GM21825 (cell line): Measurements from ENCODE around the gene PPP2R5C.
"Not testable (repeated sequence)": the region's sequence is repeated elsewhere in the genome, so short reads cannot be mapped to it uniquely, and the experiment has no call there.

Source experiments
- ATAC-seq: cut with Tn5 transposase; IDR thresholded peaks from one replicate; pipeline ENCODE4 v1.9.1; 2021; ENCODE audit warnings: mild to moderate bottlenecking, moderate library complexity; ENCODE audit not compliant: unreplicated experiment

The PPP2R5C gene

DNA sequence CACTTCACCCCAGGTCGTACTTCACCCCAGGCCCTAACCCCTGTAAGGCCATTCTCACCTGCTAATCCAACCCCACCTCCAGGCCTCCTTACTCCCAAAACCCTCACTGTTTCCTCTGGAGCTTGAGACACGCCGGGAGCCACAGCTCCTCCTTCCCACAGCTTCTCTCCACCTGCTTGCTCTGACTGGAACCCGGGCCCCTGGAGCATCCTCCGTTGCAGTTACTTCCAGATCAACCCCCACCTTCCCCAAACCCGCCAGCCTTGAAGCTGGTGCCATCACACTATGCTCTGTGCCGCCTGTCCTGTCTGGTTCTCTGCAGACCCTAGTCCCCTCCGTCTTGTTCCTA is 34.6 kb upstream of the PPP2R5C start:
- no peak for ATAC-seq

DNA sequence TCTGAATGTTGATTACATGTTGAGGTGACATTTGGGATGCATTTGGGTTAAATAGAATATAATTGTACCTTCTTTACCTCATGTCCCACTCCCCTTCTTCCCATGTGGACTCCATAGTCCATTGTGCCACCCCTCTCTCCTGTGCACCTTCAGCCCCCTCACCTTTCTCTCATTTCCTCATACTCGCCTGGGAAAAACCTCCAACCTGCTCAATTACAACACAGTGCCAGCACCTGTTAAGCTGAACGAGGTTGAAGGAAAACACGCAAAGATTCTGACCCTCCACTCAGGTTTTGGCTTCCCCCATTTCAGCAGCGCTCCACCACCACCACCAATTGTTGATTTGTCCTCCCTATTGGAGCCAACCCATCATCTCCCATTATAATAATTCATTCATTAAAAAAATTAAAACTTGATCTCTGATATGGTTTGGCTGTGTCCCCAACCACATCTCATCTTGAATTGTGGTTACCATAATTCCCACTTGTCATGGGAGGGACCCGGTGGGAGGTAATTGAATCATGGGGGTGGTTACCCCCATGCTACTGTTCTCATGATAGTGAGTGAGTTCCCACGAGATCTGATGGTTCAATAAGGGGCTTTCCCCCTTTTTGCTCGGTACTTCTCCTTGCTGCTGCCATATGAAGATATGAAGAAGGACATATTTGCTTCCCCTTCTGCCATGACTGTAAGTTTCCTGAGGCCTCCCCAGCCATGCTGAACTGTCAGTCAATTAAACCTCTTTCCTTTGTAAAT is 33.7 kb upstream of the PPP2R5C start:
- no peak for ATAC-seq

DNA sequence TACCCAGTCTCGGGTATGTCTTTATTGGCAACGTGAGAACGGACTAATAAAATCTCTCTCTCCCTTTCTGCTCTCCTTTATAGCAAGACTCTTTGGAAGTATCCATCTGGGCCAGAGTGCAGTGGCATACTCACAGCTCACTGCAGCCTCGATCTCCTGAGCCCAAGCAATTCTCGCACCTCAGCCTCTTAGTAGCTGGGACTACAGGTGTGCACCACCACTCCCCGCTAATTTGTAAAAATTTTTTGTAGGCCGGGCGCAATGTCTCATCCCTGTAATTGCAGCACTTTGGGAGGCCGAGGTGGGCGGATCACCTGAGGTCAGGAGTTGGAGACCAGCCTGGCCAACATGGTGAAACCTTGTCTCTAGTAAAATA is 33.2 kb upstream of the PPP2R5C start:
- ATAC-seq: no peak

DNA sequence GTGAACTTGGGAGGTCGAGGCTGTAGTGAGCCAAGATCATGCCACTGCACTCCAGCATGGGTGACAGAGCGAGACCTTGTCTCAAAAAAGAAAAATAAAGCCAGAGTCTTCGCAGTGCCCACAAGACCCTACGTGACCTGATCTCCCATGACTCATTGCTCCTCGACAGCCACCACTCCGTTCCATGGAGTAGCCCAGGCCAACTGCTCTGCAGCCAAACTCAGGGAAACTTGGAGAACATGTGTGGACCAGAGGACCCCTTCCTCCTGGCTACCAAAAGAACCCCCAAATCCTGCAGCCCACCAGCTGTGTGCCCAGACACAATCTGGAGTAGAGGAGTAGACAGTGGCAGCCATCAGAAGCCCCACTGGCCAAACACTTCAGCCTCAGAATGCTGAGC is 32.1 kb upstream of the PPP2R5C start:
- ATAC-seq: no peak

DNA sequence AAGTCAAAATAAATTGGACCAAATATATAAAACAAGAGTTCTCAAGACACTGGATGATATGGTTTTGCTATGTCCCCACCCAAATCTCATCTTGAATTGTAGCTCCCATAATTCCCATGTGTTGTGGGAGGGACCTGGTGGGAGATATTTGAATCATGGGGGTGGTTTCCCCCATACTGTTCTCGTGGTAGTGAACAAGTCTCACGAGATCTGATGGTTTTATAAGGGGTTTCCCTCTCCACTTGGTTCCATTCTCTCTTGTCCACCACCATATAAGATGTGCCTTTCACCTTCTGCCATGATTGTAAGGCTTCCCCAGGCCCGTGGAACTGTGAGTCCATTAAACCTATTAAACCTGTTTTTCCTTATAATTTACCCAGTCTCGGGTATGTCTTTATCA is 31.4 kb upstream of the PPP2R5C start:
- ATAC-seq: not testable (repeated sequence)

DNA sequence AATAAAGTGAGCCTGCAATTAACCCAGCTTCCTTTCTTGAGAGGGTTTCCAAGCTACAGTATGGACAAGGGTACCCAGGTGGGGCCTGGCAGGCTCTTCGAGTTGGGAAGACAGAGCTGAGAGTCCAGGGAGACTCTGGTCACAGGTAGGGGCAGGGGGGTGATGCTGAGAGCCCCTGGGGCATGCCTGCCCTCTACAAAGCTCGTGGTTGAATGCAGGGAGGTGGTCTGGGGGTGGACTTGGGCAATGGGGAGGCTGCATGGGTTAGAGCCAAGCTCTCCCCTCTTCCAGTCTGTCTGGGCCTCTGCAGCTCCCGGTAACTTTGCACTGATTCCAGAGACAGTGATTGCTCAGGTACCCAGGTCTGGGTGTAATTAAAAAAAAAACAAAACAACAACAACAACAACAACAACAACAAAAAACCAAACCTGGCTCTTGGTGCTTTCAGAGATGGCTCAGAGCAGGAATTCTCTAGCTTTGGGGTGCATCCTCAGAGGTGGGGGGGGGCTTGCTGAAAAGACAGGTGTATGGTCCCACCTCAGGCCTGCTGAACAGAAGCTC is 30.8 kb upstream of the PPP2R5C start:
- no peak for ATAC-seq

DNA sequence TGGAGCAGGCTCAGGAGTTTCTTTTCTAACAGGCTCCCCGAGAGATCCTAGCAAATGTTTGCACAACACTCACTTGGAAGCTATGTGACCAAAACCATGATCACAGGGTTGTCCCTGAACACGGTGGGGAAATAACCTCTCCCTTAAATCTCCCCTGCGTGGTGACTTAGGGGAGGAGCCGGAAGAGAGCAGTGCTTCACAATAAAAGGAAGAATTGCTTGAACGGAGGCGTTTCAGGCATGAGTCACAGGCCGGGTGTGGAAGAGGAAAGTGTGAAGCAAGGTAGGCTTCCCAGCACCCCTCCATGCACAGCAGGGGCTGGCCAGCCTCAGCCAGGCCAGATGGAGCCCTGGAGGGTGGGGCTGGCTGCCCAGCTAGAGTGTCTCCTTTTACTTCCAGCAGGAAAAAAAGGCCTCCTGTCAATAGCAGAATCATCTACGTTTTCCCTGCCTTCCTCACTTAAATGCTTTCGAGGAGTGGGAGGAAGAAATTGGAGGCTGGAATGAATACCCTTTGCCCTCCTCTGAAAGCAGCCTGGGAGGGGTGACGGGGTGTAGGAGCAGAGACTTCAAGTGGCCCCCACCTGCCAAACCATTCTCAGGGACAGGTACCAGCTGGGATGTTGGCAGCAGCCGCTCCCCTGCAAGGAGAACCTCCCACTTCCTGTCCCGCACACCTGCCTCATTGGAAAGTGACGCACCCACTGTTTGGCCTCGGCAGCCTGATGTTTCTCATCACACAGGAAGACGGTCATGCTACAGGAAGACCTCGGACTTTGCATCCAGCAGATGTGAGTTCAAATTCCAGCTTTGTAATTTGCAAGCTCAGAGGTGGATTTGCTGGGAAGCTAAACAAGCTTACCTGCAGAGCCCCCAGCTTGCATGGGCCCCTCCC is 30.1 kb upstream of the PPP2R5C start:
- ATAC-seq: peak; percentile 80

DNA sequence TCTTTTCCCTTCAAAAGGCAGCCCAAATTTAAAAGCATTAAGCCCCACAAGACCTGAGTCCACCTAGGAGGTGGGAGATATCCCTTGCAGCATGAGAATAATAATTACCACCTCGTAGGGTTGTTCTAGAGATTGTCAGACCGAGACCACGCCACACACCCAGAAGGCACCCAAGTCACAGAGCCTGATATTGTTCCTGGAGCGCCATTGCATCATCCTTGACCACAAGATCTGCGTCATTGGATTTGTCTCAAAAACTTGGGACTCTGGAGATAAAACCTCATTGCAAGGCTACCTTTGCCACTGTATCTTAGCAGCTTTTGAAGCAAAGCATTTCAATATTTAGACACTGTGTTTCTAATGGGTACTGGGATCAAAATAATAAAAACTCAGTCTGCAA is 29.4 kb upstream of the PPP2R5C start:
- ATAC-seq: no peak

DNA sequence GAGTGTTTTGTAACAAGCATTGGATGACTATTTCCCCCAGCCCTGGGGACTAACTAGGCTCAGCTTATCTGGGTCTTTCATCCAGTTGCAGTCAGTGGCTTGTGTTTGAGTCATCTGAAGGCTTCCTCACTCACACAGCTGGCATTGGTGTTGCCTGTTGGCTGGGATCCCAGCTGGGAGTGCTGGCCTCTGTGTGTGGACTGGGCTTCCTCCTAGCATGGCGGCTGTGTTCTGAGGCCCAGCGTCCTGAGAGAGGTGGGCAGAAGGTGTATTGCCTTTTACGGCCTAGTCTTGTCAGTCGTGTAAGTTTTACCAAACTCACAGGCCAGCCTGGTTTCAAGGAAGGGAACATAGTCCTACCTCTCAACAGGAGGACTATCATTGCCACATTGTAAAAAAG is 28.3 kb upstream of the PPP2R5C start:
- ATAC-seq: no peak

DNA sequence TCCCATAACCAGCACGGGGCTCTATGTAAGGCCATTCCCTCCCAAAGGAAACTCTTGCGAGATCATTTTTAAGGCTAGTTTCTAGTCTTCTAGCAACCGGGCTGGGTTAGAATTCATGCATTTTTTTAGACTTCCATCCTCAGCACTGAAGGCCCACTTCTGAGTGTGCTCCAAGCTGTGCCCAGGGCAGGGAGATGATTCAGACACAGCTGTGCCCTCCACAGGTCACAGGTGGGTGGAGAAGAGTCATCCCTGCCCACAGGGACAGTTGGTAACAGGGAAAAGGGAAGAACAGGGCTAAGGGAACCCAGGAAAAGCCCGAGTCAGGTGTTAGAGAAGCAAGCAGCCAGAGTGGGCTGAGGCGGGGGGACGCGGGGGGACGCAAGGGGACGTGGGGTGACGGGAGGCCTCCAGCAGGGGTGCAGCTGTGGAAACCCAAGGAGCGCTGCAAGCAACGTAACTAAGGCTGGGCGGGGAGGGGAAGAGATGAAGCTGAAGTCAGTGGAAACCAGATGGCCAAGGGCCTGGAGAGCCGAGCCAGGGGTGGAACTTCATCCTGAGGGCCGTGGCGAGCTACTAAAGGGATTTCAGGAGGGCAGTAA is 27.2 kb upstream of the PPP2R5C start:
- no peak for ATAC-seq

DNA sequence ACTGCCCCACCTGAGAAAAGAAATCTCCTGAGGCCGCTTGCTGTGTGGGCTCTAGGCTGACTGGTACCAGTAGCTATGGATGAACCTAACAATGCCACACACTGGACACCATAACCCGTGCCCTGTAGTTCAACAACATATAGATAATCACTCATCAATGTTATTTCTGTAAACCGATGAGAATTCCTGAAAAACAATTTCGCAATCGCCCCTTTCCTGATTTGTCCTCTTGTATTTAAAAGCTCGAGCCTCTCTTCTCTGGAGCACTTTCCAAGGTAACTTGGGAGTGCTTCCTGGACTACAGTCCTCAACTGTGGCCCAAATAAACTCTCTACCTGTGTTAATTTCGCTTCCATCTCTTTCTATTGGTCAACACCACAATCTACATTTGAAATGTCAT is 26.1 kb upstream of the PPP2R5C start:
- no peak for ATAC-seq

DNA sequence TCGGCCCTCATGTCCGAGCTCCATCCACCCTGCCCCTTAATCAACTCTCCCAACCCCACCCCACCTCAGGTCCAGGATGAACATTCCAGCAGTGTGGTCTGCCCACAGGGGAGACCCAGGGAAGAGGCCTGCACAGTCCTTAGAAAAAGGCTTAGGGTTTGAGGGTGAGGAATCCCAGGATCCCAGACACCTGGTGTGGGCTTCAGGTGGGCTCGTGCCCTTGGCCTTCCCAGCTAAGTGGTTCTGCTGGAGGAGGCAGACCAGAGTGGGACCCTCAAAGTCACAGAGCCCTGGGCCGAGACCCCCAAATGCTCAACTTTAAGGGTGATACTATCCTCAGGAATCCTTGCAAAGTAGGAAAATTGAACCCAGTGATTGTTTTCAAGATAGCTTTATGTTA is 25.4 kb upstream of the PPP2R5C start:
- no peak for ATAC-seq

DNA sequence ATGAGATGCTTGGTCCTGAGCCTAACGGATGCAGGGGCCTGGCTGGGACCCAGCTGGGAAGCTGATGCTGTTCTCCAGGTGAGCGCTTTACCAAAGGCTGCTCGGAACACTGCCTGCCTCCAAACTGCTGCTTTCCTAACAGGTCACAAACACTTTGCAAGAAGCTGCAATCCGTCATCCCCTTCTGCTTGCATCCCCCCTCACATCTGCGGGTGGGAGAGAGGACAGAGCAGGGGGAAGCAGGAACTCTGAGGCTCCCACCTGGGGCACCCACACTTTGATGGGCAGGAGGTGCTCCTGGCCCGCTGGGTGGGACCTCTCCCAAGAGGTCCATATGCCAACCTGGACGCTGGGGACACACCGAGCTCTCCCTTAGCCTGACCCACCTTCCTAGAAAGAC is 24.9 kb upstream of the PPP2R5C start:
- ATAC-seq: no peak

DNA sequence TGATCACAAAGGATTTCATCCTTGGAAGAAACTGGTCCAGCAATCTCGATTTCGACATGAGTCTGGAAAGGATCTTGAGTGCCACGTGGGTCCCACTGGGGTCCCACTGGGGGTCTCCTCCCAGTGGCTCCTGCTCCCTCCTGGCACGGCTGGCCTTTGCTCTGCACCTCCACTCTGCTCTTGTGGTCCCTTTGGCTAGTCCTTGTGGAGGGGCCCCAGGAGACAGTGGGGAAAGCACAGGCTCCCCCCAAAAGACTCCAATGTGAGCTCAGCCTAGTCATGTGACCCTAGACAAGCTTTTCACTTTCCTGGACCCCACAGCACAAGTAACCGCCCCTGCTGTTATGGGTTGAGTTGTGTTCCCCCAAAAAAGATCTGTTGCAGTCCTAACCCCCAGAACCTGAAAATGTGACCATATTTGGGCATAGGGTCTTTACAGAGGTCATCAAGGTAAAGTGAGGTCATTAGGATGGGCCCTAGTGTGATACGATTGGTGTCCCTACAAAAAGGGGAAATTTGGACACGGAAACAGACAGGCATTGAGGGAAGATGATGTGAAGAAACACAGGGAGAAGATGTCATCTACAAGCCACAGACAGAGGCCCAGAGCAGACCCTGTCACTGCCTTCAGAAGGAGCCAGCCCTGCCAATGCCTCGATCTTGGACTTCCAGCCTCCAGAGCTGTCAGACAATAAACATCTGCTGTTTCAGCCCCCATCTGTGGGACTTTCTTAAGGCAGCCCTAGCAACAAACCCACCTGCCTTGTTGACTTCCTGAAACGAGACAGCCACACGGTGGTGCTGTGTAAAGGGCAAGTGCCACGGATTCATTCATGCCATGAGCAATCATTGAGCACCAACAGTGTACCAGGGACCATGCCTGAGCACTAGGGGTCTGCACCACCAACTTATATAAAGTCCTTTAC is 23.8 kb upstream of the PPP2R5C start:
- no peak for ATAC-seq

DNA sequence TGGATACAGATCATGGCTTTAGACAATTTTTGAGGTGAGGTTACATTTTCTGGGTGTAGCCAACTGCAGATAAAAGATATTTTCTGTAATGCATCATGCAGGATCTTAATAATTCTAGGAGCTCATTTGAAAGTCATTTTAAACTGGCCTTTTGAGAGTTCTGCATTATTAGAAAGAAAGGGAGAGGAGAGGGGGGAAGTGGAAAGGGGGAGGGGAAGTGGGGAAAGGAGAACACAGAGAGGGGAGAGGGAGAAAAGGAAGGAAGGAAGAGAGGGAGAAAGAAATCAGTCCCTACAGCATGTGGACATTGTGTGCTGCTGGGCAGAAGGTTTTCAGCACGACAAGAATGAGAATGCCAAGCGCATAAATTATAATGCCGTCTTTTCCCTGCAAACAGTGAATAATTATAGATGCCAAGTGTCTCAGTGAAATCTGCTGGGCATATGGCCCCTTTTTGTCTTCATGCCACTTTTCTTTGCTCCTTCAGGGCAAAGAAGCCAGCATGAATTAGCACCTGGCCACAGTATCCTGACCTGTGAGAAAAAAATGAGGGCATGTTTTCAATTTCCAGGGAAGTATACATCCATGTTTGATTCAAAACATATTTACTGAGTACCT is 22.7 kb upstream of the PPP2R5C start:
- ATAC-seq: no peak

DNA sequence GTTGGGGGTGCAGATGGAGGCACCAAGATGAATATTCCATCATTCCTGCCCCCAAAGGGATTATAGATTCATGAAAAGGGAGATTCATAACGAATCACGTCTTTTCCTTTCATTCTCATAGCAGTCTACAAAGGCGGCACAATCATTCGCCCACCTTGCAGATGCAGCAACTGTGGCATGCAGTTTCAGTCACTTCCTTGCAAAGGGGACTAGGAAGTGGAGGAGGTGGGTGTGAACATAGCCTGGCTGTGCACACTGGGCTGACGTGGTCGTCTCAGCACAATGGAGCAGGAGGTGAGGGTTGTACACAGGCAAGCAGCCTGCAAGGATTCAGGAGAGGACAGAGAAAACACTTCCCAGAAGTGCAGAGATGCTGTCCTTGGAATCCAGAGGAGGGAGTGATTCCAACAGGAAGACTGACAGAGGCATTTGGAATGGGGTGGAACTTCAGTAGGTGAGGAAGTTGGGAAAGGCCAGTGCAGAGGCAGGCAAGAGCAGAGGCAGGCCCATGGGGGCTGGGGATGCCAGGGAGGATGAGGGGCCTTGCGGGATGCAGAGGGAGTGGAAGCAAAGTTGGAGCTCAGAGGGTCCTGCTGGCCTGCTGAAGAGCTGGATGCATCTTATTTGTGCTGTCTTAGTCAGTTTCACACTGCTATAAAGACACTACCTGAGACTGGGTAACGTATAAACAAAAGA is 21.9 kb upstream of the PPP2R5C start:
- no peak for ATAC-seq

DNA sequence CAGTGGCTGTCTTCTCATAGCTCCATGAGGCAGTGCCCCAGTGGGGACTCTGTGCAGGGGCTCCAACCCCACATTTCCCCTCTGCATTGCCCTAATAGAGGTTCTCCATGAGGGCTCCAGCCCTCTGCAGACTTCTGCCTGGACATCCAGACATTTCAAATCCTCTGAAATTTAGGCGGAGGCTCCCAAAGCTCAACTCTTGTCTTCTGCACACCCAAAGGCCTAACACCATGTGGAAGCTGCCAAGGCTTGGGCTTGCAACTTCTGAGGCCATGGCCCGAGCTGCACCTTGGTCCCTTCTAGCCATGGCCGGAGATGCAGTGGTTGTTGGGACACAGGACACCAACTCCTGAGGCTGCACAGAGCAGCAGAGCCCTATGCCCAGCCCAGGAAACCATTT is 20.5 kb upstream of the PPP2R5C start:
- ATAC-seq: no peak

DNA sequence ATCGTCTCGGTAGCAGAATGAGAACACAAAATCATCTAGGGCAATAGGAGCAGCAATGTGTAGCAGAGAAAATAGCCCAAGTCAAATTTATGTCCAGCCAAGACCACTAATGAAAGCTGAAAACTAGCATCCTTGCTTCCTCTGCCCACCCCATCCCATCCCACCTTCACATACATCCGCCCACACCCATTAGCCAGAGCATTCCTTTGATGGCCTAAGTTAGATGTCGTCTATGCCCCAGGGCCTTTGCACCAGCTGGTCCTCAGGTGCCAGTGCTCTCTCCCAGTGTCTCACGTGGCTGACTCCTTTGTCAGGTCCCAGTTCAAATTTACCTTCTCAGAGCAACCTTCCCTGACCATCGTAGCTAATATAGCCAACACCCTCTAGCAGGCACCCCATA is 17.8 kb upstream of the PPP2R5C start:
- no peak for ATAC-seq

DNA sequence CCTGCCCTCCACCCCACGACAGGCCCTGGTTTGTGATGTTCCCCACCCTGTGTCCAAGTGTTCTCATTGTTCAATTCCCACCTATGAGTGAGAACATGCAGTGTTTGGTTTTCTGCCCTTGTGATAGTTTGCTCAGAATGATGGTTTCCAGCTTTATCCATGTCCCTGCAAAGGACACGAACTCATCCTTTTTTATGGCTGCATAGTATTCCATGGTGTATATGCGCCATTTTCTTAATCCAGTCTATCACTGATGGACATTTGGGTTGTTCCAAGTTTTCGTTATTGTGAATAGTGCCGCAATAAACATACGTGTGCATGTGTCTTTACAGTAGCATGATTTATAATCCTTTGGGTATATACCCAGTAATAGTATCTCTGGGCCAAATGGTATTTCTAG is 17.1 kb upstream of the PPP2R5C start:
- not testable (repeated sequence) for ATAC-seq

DNA sequence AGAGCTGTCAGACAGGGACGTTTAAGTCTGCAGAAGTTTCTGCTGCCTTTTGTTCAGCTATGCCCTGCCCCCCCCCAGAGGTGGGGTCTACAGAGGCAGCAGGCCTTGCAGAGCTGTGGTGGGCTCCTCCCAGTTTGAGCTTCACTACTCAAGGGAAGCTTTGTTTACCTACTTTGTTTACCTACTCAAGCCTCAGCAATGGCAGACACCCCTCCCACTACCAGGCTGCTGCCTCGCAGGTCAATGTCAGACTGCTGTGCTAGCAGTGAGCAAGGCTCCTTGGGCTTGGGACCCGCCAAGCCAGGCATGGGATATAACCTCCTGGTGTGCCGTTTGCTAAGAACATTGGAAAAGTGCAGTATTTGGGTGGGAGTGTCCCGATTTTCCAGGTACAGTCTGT is 11.8 kb upstream of the PPP2R5C start:
- not testable (repeated sequence) for ATAC-seq
